Brain microvascular endothelial cell (primary cell): ENCODE measurements around the gene MAPK9.

Source experiments
- DNase-seq: peaks from one replicate; pipeline ENCODE4 v3.0.0-alpha.2; 2020
- H3K27ac ChIP-seq: fragments of 250-450 bp; sonication (Bioruptor Pico); 2 replicates; pipeline ENCODE4 v1.5.1; 2020; ENCODE audit warnings: mild to moderate bottlenecking, moderate library complexity
- H3K27me3 ChIP-seq: fragments of 250-450 bp; sonication (Bioruptor Pico); replicated peaks from 2 replicates; pipeline ENCODE4 v1.5.1; 2020; ENCODE audit warnings: mild to moderate bottlenecking
- H3K36me3 ChIP-seq: fragments of 250-450 bp; sonication (Bioruptor Pico); replicated peaks from 2 replicates; pipeline ENCODE4 v1.5.1; 2020; ENCODE audit warnings: mild to moderate bottlenecking
- H3K4me3 ChIP-seq: 2 replicates; pipeline ENCODE4 v1.5.1; 2011; ENCODE audit warnings: low read depth, mild to moderate bottlenecking, control low read depth, low read length, moderate library complexity
- in situ Hi-C: cut with HindIII; loops from 2 replicates; pipeline ENCODE4 v1.10.0; 2017; ENCODE audit warnings: low sequenced_read_pairs, low pct_ligation_motif_present
- TF ChIP-seq, protein P1 (sequence below): IDR thresholded peaks from 2 replicates; pipeline ENCODE4 v1.5.1; 2011; ENCODE audit warnings: low read depth, mild to moderate bottlenecking, moderate library complexity, low read length, control low read depth, inconsistent platforms; ENCODE audit errors: missing control alignments

The MAPK9 gene

DNA sequence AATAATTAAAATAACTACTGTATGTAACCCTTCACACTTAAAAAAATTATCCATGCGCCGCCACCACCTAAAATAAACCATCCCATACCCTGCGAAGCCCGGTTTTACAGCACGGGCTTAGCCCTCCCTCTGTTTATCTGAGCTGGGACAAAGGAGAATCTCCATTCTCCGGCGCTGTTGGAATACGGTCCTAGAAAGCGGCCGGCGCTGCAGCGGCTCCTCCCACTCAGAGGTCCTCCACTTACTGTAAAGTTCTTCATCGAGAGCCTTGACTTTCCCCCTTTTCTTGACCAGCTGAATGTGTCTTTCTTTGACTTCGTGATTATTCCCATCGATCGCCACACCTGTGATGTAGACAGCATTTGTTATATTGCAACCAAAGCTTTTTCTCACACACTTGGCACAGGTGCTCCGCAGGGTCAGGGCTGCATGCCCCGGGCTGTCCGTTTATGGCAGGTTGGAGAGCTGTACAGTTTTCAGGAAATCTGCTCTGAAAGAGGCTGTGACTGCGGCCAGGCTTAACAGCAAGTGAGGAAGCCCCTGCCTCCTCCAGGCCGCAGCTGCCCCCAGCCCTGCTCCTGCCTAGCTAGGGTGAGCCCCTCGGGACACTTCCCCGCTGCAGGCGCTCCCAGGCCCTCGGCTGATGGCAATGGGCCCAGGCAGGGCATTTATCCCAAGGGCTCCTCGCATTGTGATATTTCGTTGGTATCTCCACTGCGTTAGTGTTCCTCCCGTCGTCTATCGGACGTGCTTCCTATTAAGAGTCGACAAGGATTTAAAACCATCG is 44.5 kb upstream of the MAPK9 start:
- Histone ChIP-seq H3K36me3 (peaks cover 49% of the 10 kb centered on the region), H3K4me3 (no peak overlapping the region), H3K27me3 (no peaks in the 10 kb centered on the region), H3K27ac (no peak overlapping the region)
- TF ChIP-seq, protein P1, sequence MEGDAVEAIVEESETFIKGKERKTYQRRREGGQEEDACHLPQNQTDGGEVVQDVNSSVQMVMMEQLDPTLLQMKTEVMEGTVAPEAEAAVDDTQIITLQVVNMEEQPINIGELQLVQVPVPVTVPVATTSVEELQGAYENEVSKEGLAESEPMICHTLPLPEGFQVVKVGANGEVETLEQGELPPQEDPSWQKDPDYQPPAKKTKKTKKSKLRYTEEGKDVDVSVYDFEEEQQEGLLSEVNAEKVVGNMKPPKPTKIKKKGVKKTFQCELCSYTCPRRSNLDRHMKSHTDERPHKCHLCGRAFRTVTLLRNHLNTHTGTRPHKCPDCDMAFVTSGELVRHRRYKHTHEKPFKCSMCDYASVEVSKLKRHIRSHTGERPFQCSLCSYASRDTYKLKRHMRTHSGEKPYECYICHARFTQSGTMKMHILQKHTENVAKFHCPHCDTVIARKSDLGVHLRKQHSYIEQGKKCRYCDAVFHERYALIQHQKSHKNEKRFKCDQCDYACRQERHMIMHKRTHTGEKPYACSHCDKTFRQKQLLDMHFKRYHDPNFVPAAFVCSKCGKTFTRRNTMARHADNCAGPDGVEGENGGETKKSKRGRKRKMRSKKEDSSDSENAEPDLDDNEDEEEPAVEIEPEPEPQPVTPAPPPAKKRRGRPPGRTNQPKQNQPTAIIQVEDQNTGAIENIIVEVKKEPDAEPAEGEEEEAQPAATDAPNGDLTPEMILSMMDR = no peak
- in situ Hi-C loops = no loop called here
- DNase-seq = no peak

DNA sequence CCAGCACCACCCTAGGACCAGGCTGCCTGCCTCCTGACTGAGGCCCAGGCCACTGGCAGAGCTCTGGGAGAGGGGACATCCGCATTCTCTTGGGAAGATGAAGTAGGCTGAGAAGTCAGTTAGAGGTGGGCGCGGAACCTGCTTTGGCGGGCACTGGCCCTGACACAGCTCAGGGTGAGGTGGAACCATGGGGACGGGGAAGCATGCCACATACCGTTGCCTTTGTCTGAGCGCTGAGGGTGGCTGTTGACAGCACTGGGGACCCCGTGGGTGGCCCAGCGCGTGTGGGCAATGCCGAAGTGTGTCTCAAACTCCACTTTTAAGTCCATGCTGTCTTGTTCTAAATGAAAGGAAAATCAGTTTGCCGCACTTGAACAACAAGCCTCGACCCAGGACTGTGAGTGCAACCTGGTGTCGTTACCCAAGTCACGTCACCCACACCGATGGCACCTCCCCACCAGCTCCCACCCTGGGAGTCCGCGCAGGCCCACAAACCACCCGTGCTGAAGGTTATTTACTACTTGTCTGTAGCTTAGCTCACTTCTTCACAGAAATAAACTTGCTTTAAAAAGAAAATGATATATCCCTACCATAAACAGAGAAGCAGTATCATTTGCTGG is 43.8 kb upstream of the MAPK9 start:
- Histone ChIP-seq H3K4me3 (no peak overlapping the region), H3K36me3 (peaks cover 49% of the 10 kb centered on the region), H3K27me3 (no peaks in the 10 kb centered on the region), H3K27ac (no peak overlapping the region)
- no peak for DNase-seq
- in situ Hi-C loops = no loop called here
- TF ChIP-seq, protein P1 = no peak

DNA sequence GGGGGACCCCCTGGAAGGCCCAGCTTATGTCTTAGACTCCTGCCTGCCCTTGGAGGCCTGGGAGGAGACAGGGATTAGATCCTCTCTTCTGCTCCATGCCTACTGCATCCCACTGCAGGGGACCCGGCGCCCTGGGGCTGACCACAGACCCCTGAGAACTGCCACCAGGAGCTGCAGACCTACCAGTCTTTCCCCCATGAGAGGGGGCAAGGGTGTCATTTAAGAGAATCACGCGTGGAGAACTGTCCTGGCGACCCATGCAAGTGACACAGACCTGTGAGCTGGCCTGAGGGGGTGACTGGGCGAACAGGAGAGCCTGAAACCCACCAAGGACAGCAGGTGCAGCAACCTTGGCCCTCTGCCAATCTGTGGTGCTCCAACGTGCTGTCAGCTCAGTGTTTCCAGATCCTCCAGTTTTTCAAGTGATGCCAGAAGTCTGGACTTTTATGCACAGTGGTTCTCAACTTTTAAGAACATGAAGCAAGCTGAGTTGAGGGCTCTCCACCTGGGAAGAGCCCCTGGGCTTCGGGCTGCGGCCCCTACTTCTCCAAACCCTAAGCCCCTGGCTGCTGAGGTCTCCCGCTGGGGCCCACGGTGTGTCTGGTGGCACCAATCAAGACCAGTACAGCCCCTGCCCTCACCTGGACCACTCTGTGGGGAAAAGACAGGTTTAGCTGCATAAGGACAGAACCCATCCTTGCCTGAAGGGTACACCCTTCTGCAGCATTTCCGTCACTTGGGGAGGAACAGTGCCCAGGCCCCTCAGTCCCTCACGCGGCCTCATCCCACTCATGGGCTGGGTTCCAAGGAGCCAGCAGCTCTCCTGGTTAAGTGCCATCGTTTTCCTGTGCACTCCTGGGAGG is 43.1 kb upstream of the MAPK9 start:
- Histone ChIP-seq H3K27me3 (no peaks in the 10 kb centered on the region), H3K4me3 (no peak overlapping the region), H3K27ac (no peak overlapping the region), H3K36me3 (peaks cover 53% of the 10 kb centered on the region)
- in situ Hi-C loops = no loop called here
- no peak for DNase-seq
- TF ChIP-seq, protein P1 = no peak

DNA sequence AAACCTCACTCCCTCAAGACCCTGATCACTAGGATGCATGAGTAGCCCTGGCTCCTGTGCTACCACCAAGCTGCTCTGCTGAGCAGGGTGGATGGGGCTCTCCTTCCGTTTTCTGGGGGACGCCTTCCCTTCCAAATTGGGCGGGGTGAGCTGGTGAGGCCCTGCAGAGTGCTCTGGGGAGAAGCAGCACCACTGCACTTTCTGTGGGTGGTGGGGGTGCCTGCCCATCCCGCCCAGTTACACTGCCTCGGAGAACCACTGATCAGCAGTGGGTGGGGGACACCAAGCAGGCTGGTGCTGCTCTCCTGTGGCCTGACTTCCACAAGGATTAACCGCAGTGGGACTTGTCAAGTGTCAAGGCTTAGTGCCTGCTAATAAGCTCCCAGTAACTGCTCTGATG is 42.3 kb upstream of the MAPK9 start:
- peak overlapping the region; percentile 95 for H3K27ac ChIP-seq
- H3K27me3 ChIP-seq = no peaks in the 10 kb centered on the region
- no peak overlapping the region for H3K4me3 ChIP-seq
- in situ Hi-C loops = no loop called here
- DNase-seq = no peak
- TF ChIP-seq, protein P1 = no peak
- H3K36me3 ChIP-seq = peaks cover 61% of the 10 kb centered on the region

DNA sequence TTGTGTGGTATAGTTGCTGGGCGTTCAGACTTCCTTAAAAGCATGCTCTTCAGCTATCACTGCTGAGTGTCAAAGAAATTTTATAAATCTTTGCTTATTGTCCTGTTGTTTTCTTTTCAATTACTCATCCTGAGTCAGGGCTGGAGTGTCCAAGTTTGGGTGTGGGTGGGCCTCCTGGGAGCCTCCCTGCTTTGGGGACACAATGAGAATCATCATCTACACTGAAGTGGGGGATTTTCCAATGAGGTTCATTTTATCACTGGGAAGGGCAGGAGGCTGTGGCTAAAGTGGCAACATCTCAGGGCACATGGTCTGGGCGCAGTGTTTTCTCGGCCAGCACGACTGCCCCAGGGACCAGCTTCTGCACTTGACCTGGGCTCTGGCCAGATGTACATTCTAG is 41.8 kb upstream of the MAPK9 start:
- H3K36me3 ChIP-seq = peaks cover 65% of the 10 kb centered on the region
- in situ Hi-C loops = no loop called here
- DNase-seq = peak; percentile 83
- H3K4me3 ChIP-seq = no peak overlapping the region
- no peaks in the 10 kb centered on the region for H3K27me3 ChIP-seq
- TF ChIP-seq, protein P1 = no peak
- H3K27ac ChIP-seq = peak overlapping the region; percentile 95
